ENCODE results near the gene FBXL16.

The FBXL16 gene

DNA sequence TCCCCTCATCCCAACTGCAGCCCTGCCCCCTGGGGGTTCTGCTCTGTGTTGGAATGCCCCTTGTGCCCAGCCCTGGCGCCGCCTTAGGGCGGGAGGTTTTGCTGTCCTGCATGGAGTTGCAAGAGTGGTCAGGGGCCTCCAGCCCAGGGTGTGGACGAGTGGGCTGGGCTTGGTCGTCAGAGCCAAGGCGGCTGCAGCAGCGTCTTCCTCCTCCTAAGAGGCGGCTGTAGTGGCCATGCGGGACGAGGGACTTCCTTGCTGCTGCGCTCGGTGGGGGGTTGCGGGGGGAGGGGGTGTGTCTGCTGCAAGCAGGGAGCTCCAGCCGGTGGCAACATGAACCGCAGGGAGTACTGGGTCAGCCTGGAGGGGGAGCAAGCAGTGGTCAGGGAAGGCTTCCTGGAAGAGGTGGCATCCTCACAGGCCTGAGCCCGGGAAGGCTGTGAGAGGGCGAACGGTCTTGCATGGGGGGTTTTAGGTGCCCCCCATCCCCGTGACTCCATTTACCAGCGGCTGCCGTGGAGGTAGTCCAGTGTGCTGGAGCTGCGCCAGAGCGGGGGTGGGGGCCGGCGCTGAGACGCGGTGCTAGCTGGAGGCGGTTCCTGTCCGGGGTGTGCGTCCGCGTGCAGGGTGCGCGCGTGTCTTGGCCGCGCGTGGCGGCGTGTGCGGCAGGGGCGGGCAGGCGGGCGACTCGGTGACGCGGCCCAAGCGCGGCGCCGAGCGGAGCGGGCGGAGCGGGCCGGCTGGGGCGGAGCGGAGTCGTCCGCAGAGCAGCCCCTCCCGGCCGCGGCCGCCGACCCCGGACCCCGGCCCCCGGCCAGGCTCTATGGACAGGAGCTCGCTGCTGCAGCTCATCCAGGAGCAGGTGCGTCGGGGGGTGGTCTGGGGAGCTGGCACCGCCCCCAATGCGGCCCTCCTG is 30.4 kb downstream of the FBXL16 start, which contains the start of gene RHBDL1:
Gene RHBDL1 (plus strand): TSS at position 704 of the 916 bp plus-strand sequence. CDS start 120 bp downstream, at position 824.
- DNase-seq = no peak

DNA sequence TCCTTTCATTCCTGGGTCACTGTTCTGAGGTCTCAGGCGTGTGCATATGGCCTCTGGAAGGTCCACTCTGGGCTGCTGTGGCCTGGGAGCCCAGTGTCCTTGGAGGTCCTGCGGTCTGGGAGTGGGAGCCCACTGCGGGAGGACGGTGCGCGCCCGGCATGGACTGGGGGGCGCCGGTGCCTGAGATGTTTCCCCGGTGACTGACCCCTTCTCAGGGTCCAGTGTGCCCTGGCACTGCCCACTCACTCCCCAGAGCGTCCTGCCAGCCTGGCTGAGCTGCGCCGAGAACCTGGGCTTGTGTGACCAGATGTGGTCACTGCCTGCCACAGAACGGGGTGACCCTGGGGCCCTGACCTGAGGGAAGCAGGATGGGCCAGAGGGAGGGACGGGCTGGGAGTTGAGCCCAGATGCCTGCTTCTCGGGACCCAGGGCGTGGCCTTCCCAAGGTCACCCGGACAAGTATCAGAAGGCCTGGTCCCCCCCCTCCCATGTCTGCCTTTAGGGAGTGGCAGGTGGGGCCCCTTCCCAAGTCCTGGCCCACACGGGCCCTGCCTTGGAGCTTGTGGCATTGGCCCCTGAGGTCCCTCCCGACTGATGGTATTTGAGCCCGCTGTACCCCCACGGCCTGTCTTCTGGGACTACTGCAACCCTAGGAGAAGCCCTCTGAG is 31.3 kb downstream of the FBXL16 start:
- no peak for DNase-seq

DNA sequence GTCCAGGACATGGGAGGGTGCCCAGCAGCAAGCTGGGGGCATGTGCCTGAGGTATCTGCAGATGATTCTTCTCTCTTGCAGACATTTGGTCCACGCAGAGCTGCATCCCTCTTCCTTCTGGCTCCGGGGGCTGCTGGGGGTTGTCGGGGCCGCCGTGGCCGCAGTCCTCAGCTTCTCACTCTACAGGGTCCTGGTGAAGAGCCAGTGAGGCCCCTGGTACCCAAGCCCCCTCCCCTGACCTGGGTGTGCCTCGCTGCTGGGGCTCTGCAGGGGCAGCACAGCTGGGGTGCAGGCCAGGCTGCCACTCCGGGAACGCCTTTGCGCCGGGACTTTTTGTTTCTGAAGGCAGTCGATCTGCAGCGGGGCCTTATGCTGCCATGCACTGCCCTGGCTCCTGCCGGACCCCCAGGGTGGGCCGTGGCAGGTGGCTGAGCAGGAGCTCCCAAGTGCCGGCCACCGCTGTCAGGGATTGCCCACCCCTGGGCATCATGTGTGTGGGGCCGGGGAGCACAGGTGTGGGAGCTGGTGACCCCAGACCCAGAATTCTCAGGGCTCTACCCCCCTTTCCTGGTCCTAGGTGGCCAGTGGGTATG is 32.1 kb downstream of the FBXL16 start:
- no peak for DNase-seq

DNA sequence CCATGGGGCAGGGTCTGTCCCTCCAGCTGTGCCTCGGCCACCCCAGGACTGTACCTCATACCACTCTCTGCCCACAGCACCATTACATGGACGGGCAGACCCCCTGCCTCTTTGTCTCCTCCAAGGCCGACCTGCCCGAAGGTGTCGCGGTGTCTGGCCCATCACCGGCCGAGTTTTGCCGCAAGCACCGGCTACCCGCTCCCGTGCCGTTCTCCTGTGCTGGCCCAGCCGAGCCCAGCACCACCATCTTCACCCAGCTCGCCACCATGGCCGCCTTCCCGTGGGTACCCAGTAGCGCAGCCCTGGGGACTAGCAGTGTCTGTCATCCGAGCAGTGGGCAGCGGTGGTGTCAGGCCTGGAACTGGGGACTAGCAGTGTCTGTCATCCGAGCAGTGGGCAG is 32.8 kb downstream of the FBXL16 start:
- no peak for DNase-seq

DNA sequence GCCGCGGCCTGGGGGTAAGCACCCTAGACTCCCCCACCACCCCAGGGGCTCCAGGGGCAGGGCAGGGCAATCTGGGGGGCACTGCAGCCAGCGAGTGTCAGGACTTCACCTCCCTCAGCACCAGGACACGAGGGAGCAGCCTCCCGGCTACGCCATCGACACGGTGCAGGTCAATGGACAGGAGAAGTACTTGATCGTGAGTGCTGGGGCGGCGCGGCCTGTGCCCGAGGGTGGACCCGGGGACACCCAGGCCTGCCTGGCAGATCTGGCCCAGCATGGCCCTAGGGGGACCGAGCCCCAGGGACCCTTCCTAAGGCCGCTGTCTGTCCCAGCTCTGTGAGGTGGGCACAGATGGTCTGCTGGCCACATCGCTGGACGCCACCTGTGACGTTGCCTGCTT is 33.2 kb downstream of the FBXL16 start:
- DNase-seq = no peak

DNA sequence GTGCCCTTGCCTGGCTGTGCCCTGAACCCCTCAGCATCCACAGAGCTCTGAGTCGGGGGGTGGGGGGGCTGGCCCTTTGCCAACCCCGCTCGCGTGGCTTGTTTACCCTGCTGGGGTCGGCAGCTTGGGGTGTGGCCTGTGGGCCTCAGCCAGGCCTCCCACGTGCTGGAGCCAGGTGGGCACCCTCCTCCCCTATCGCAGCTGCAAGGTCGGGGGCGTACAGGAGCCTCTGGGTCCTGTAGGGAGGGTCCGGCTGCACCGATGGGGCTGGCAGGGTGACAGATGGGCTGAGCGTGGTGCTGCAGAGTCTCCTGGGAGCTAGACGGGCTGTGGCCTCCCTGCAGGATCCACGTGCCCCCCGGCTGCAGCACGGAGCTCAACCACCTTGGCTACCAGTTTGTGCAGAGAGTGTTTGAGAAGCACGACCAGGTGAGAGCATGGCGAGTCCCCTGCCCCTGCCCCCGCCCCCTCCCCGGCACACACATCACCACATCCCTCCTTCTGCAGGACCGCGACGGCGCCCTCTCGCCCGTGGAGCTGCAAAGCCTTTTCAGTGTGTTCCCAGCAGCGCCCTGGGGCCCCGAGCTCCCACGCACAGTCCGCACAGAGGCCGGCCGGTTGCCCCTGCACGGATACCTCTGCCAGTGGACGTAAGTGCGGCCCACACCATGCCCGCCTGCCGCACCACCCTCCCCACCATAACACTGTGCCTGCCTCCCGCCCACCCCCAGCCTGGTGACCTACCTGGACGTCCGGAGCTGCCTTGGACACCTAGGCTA is 34.1 kb downstream of the FBXL16 start:
- DNase-seq = no peak

DNA sequence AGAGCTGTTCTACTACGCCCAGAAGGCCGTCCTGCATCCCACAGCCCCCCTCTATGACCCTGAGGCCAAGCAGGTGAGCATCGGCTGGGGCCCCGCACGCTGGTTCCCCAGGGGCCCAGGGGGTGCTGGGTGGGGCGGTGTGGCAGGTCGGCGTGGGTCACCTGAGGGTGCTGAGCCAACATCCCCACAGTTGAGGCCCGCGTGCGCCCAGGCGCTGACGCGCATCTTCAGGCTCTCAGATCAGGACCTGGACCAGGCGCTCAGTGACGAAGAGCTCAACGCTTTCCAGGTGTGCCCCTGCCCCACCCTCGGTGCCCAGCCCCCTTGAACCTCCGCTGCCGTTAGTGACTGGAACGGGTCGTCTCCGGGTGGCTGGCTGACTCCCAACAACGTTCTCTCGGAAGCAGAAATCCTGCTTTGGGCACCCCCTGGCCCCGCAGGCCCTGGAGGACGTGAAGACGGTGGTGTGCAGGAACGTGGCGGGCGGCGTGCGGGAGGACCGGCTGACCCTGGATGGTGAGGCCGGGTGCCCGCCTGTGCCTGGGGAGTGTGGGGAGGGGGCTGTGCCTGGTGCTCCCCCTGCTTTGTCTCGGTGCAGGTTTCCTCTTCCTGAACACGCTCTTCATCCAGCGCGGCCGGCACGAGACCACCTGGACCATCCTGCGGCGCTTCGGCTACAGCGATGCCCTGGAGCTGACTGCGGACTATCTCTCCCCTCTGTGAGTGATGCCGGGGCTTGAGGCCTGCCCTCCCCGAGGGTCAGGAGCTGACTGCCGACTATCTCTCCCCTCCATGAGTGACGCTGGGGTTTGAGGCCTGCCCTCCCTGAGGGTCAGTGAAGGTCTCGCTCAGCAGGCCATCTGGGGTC is 34.9 kb downstream of the FBXL16 start:
- no peak for DNase-seq

DNA sequence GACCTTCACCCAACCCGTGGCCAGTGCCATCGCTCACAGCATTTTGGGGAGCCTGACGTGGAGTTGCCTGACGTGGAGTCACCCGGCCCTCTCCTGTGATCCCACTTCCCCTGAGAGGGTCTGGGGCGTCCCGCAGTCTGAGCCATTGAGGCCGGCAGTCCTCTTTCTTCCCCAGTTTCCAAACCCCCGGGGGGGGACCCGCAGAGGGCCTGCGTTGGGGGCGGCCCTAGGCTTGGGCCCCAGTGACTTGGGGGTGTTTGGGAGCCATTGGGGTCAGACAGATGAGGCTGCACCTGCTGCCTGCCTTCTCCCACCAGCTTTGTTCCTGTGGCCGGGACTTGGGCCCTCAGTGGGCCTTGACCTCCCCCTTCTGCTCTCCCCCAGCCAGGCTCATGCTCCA is 35.9 kb downstream of the FBXL16 start:
- no peak for DNase-seq

DNA sequence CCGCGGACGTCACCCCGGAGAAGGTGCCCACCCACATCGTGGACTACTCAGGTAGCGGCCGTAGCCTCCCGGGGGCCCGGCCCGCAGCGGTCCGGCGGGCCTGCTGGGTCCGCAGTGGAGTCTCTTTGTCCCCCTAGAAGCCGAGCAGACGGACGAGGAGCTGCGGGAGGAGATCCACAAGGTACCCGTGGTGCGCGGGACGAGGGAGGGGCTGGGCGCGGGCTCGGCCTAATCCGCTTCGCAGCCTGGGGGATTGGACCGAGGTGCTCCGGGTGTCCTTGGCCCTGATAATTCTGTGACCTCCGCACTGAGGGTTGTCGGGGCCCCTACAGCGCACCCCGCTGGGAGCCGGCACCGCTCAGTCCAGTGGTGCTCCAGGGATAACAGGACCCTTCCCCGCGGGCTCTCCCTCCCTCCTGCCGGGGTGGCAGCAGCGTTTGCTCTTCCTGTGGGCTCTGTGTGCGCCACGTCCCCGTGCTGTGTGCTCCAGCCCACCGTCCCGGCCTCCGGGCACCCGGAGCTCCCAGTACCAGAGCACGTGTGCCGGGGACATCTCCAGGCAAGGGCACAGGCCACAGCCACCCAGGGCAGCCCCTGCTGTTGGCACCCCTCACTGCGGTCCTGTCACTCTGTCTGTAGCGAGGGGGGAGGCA is 37.0 kb downstream of the FBXL16 start:
- no peak for DNase-seq

DNA sequence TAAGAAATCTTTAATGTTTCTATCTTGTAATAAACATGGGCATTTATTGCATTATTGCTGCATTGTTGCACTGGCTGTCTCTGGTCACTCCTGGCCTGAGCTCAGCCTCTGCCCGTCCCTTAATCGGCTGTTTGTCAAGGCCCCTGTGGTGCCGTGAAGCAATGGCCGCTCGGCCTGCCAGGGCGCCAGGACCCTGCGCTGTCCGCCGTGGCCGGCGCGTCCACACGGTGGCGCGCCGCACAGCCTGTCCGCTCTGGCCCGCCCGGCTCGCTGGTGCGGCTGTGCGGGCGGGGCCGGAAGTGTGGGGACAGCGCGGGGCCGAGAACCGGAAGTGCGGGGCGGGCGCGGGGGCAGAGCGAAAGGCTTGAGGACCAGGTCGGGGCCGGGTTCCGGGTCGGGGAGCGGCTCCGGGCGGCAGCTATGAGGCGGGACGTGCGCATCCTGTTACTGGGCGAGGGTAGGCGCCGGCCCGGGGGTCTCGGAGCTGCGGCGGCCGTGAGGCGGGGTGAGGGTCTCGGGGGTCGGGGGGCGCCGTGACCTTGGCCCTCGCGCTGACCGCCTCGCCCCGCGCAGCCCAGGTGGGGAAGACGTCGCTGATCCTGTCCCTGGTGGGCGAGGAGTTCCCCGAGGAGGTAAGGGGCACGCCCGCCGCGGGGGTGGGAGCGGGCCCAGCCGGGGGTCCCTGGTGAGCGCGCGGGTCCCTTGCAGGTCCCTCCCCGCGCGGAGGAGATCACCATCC is 37.7 kb downstream of the FBXL16 start, which contains the start of gene RHOT2:
Gene RHOT2 (plus strand): TSS at position 353 of the 739 bp plus-strand sequence. CDS start 68 bp downstream, at position 421.
- DNase-seq = peak; percentile 96

DNA sequence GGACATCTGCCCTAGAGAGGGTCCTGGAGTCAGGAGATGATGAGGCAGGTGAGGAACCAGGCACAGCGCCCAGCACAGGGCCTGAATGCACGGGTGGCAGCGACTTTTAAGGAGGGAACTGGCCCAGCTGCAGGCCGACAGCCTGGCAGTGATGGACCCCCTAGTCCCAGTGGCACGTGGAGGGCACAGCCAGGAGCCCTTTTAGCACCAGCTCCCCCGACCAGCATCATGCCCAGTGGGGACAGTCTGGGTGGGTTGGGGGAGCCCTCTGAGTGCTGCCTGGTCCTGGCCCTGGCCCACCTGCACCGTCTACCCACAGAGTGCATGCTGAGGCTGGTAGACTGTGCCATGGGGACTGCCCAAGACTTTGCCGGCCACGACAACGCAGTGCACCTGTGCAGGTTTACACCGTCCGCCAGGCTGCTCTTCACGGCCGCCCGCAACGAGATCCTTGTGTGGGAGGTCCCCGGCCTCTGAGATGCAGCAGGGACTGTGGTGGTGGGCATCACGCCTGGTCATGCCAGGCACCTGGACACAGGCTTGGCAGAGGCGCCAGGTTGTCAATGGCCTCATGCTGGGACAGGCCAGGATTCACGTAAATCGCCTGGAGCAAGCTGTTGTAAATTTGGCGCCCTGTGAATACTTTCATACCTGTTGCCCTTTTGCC is 38.4 kb downstream of the FBXL16 start:
- DNase-seq = no peak

DNA sequence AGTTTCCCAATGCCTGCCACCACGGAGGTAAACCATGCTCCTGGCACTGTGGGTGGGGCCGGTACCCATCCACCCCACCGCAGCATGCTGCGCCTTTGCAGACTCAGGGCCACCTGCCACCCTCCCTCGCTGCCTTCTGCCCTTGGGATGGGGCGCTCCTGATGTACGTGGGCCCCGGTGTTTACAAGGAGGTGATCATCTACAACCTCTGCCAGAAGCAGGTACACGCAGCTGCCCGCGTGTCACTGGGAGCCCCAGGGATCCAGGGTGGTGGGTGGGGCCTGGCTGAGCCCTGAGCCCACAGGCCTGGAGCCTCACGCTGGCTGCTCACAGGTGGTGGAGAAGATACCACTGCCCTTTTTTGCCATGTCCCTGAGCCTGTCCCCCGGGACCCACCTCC is 39.0 kb downstream of the FBXL16 start:
- no peak for DNase-seq

DNA sequence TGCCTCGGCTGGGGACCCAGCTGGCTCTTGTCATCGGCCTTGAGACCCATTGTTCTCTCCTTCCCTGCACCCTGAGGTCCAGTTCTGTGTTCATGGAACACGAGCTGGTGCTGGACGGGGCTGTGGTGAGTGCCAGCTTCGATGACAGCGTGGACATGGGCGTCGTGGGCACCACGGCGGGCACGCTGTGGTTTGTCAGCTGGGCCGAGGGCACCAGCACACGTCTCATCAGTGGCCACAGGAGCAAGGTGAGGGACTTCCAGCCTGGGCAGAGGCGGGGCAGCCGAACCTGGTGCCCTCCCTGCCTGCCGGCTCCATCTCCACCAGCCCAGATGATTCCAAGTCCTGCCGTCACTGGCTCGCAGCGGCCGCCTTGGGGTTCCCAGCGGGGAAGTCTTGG is 43.0 kb downstream of the FBXL16 start:
- DNase-seq = no peak

DNA sequence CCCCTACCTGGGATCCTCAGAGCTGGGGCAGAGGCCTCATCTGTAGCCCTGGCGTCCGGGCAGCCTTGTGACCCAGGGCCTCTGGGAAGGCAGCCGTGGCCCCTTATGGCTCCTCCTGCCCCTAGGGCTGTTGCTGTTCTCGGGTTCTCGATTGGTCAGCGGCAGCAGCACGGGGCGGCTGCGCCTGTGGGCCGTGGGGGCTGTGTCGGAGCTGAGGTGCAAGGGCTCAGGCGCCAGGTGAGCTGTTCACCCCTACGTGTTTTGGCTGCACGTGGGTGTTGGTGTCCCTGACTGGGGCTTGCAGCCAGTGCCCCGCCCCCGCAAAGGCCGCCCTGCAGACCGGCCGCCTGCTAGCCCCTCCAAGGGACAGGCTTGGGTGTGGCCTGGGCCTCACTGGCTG is 43.5 kb downstream of the FBXL16 start:
- DNase-seq = no peak

DNA sequence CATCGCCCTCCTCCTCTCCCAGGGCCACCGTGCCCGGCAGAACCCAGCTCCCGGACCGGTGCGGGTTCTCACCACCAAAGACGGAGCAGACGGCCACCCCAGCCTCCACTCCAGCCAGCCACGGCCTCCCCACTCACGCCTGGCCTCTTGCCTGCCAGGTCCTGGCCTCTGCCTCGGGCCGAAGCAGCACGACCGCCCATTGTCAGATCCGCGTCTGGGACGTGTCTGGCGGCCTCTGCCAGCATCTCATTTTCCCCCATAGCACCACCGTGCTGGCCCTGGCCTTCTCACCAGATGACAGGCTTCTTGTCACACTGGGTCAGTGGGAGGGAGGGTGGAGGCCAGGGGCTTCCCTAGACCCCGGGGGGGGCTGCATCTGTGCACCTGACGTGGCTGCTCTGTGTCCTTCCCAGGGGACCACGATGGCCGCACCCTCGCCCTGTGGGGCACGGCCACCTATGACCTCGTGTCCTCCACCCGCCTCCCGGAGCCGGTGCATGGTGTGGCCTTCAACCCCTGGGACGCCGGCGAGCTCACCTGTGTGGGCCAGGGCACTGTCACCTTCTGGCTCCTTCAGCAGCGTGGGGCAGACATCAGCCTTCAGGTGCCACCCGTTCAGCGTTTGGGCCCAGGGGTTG is 44.3 kb downstream of the FBXL16 start:
- DNase-seq = no peak

DNA sequence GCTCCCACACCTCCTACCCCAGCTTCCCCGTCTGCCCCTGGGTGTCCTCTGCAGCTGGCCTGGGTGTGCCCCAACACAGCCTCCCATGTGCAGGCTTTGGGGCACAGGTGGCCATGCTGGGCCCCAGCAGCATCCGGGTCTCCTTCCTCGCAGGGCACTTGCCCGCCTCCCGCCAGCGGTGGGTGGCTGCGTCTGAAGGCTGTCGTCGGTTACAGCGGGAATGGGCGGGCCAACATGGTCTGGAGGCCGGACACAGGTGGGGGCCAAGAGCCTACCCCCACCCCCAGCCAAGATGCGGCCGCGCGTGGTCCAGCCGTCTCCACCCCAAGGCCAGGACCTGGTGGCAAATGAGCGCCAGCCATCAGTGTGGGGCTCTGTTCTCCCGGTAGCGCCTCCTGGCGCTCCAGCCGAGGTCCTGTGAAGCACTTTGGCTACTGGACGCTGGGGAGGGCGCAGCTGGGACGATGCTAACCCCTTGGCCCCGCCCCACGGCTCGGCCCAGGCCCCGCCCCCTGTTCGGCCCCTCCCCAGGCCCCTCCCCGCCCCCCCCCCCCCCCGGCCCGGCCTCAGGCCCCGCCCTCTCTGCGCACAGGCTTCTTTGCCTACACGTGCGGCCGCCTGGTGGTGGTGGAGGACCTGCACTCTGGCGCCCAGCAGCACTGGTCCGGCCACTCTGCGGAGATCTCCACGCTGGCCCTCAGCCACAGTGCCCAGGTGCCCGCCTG is 45.0 kb downstream of the FBXL16 start:
- DNase-seq = peak; percentile 80

DNA sequence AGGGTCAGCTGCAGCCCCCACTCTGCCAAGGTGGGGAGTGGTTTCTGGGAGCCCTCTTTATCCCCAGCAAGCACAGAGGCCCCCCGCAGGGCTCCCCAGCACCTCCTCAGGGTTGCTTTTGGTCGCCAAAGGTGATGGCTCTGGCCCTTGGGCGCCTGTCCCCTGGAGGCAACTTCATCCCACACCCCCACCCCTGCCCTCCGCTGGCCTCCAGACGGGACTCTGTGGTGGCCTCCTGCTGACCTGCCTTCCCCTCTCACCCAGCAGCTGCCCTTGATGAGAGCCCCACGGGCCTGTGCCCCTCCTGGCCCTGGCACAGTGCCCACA is 45.5 kb downstream of the FBXL16 start:
- no peak for DNase-seq

DNA sequence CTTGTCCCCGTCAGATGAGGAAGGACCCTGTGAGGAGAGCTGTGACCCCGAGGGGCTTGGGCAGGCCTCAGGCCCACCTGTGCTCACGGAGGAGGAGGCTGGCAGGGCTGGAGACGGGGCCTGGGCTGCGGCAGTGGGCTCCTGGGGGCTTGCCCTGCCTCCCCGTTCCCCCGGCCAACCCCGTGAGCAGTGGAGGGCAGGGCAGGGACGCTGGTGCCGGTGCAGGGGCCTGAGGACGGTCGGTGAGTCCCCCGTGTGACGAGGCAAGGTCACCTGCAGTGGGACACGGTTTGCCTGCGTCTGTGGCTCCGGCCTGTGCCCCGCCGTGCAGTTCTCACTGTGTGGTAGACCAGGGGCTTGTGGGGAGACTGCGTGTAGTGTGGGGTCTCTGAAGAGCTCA is 46.0 kb downstream of the FBXL16 start:
- DNase-seq = no peak

Data from activated CD4-positive, alpha-beta T cell treated with anti-CD3 and anti-CD28 coated beads, Interleukin-10, Interleukin-2, amounts not matched to agents 100 ng/mL and 50 ng/mL, durations not matched to agents 16 hours and 8 hours (primary cell).